Measurements from ENCODE around the gene MARCHF2.
"Not testable (repeated sequence)": the region's sequence is repeated elsewhere in the genome, so short reads cannot be mapped to it uniquely, and the experiment has no call there.

MARCHF2 gene

GRCh38 chr19:8404391-8405151, 8.5 kb upstream of the MARCHF2 start:
- DNase-seq (ENCODE audit: extremely low read depth in 1 of 2, low read depth in 1 of 2) = no peak

- DNase-seq (ENCODE audit: extremely low read depth in 1 of 2, low read depth in 1 of 2) = not testable (repeated sequence)
Measured at GRCh38 chr19:8410718-8411117, 2.4 kb upstream of the MARCHF2 start.

GRCh38 chr19:8413629-8413995, 507 bp downstream of the MARCHF2 start:
- DNase-seq (ENCODE audit: extremely low read depth in 1 of 2, low read depth in 1 of 2) = no peak

GRCh38 chr19:8416796-8417195, 3.7 kb downstream of the MARCHF2 start:
- DNase-seq (ENCODE audit: extremely low read depth in 1 of 2, low read depth in 1 of 2) = no peak

- DNase-seq (ENCODE audit: extremely low read depth in 1 of 2, low read depth in 1 of 2) = no peak
Measured at GRCh38 chr19:8421484-8422461, 8.7 kb downstream of the MARCHF2 start.

DNA sequence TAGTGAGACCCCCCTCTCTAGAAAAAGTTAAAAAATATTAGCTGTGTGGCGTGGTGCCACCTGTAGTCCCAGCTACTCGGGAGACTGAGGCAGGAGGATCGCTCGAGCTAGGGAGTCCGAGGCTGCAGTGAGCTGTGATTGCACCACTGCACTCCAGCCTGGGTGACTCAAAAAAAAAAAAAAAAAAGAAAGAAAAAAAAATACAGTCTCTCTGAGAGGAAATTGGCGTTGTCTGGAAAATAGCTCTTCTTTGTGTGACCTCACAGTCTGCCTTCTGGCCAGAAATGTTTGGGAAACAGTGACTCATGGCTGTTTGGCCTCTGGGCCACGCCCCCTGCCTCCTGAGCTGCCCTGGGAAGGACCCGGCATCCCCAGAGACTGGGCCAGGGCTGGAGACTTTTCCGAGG, 10.7 kb downstream of the MARCHF2 start:
- DNase-seq (ENCODE audit: extremely low read depth in 1 of 2, low read depth in 1 of 2) = no peak

DNA sequence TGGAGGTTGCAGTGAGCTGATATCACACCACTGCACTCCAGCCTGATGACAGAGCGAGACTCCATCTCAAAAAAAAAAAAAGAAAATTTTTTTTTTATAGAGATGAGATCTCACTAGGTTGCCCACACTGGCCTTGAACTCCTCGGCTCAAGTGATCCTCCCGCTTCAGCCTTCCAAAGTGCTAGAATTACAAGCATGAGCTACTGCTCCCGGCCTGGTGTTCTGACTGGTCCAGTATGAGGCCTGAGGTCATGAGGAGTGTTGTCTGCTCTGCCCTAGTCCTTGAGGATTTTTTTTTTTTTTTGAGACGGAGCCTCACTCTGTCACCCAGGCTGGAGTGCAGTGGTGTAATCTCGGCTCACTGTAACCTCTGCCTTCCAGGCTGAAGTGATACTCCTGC, 12.2 kb downstream of the MARCHF2 start:
- DNase-seq (ENCODE audit: extremely low read depth in 1 of 2, low read depth in 1 of 2) = not testable (repeated sequence)

DNA sequence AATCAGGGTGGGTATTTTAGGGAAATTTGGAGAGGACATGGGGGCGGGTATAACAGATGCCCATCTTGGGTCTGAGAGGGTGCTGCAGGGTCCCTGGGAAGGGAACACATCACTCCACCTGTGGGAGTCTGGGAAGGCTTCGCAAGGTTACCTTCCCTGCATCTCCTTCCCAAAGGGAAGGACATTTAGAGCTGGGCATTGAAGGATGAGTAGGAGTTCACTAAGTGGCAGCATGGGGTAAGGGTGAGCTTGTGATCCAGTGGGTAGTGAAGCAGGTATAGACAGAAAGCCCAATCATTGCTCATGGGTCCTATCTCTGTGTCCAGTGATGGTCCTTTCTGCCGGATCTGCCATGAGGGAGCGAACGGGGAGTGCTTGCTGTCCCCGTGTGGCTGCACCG, 13.2 kb downstream of the MARCHF2 start:
- no peak for DNase-seq (ENCODE audit: extremely low read depth in 1 of 2, low read depth in 1 of 2)

GRCh38 chr19:8429044-8429443, 15.9 kb downstream of the MARCHF2 start:
- no peak for DNase-seq (ENCODE audit: extremely low read depth in 1 of 2, low read depth in 1 of 2)

DNA sequence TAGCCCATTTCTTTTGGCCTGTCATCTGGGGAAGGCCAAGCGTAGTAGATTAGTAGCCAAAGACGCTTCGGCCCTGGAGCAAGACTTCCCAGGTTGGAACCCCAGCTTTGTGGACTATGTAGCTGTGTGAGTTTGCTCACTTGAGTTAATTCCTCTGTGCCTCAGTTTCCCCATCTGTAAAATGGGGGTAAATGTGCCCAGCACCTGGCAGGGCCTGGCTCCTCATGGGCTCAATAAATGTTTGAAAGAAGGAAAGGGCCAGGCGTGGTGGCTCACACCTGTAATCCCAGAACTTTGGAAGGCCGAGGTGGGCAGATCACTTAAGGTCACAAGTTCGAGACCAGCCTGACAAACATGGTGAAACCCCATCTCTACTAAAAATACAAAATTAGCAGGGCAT, 16.7 kb downstream of the MARCHF2 start:
- DNase-seq (ENCODE audit: extremely low read depth in 1 of 2, low read depth in 1 of 2) = no peak

DNA sequence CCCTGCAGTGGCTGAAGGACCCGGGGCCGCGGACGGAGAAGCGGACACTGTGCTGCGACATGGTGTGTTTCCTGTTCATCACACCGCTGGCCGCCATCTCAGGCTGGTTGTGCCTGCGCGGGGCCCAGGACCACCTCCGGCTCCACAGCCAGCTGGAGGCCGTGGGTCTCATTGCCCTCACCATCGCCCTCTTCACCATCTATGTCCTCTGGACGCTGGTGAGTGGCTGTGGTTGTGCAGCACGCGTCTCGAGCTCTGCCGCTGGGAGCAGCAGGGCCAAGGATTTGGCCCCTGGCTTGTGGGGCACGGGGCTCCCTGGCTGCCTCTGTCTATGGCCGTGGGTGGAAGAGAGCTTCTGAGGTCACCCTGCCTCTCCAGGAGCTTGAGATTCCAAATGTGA, 17.5 kb downstream of the MARCHF2 start:
- DNase-seq (ENCODE audit: extremely low read depth in 1 of 2, low read depth in 1 of 2) = no peak

DNA sequence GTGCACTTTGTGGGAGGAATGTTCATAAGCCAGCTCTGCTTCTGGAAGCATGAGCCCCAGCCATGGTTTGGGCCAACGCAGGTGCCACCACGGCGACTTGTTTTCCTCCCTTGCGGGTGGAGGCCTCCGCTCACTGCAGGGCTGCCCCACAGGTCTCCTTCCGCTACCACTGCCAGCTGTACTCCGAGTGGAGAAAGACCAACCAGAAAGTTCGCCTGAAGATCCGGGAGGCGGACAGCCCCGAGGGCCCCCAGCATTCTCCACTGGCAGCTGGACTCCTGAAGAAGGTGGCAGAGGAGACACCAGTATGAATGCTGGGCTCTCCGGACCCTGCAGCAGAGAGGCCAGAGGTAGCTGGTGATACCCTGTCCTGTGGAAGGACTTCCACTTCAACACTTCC, 25.1 kb downstream of the MARCHF2 start:
- DNase-seq (ENCODE audit: extremely low read depth in 1 of 2, low read depth in 1 of 2) = no peak

GRCh38 chr19:8441725-8442544, 28.8 kb downstream of the MARCHF2 start:
- DNase-seq (ENCODE audit: extremely low read depth in 1 of 2, low read depth in 1 of 2) = no peak

- DNase-seq (ENCODE audit: extremely low read depth in 1 of 2, low read depth in 1 of 2) = not testable (repeated sequence)
Measured at GRCh38 chr19:8444140-8444676, 31.1 kb downstream of the MARCHF2 start.

DNA sequence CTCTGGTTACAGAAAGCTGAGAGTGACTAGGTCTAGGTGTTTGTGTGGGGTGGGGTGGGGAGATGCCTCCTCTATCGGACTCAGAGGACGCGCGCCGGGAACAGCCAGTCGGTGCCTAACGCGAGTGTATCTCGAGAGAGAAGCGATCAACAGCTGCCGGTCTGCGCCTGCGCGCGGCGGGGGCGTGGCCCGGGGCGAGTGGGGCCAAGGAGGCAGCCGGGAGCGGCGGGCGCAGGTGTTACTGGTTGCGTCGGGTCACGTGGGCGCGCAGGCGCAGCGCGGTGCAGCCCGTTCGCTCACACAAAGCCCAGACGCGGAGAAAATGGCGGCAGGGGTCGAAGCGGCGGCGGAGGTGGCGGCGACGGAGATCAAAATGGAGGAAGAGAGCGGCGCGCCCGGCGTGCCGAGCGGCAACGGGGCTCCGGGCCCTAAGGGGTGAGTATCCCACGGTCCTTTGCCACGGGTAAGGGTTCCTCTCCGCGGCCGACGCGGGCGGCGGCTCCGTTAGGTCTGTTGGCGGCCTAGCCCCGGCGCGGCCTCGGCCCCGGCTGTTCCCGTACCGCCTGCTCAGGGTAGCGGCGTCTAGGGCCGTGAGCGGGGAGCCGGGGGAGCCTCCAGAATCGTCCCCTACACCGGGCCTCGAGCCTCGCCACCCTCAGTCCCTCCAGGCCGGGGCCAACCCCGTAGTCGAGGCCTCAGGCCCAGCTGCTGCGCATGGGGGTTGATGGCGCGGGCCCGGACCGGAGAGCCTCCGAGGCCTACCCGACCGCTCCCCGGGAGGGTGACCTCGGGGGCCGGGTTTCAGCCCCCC, 31.8 kb downstream of the MARCHF2 start, which contains the start of gene HNRNPM:
HNRNPM (plus strand) TSS at position 299 of the 811 bp plus-strand sequence; CDS start at position 323, 24 bp downstream.
- DNase-seq (ENCODE audit: extremely low read depth in 1 of 2, low read depth in 1 of 2) = peak; percentile 100

DNA sequence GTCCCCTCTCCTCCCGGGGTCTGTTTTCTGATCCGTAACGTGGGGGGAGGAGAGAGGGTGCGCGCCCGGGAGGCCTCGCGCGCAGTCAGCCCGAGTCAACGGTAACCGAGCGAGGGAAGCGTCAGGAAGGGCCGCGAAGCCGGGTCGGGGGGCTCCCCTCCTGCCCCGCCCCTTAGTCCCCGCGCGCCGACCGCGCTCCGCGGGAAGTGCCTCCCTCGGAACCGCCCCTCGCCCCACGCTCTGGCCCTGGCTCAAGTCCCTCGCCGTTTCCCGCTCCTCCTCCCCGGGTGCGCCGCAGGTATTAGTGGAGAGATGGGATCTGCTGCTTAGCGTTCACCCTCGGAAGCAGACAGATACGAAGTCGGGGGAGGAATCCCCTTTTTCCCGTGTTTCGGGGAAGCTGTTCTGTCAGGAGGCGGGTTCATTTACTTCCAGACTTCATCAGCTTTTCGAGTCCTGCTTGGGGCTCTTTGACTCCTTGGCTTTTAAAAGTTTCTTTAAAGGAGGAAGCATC, 32.4 kb downstream of the MARCHF2 start:
- peak in 1 of 2 donors; percentile 8 for DNase-seq (ENCODE audit: extremely low read depth in 1 of 2, low read depth in 1 of 2)

GRCh38 chr19:8446061-8446709, 33.1 kb downstream of the MARCHF2 start:
- DNase-seq (ENCODE audit: extremely low read depth in 1 of 2, low read depth in 1 of 2) = no peak

DNA sequence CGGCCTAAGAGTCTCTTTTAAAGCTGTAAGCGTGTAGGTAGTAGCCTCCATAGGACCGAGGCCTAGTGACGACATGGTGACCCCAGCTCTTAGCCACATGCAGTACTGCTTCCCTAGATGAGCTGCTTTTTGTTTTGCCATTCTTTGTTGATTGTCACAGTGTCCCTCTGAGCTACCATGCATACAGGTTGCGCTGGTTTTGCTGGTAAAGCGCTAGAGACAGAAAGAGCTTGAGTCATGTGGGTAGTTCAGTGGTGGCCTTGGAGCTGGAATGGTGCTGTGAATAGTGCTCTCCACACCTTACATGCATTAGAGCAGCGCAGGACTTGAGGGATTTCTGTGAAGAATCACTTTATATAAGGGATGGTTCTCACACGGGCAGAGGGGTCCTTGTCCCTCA, 36.7 kb downstream of the MARCHF2 start:
- DNase-seq (ENCODE audit: extremely low read depth in 1 of 2, low read depth in 1 of 2) = no peak

- DNase-seq (ENCODE audit: extremely low read depth in 1 of 2, low read depth in 1 of 2) = no peak
Measured at GRCh38 chr19:8451377-8451776, 38.3 kb downstream of the MARCHF2 start.
